ENCODE results near the gene SYNDIG1.

- TF ChIP-seq CTCF (conservative IDR thresholded peaks at IDR 0.05; ENCODE audit: low read depth, low read length) = no peak
- no peak for TF ChIP-seq EZH2 (IDR thresholded peaks at IDR 0.05; ENCODE audit: low read length, unreplicated experiment)
These were observed 232.2 kb downstream of the SYNDIG1 start for GRCh38 chr20:24701668-24702067.

Data from PC-3 (cell line).